HG03520 (cell line): Measurements from ENCODE around the gene GNGT2.

ENCODE experiments used
- ATAC-seq: cut with Tn5 transposase; IDR thresholded peaks from one replicate; pipeline ENCODE4 v1.9.1; 2021; ENCODE audit warnings: mild to moderate bottlenecking, moderate library complexity; ENCODE audit not compliant: unreplicated experiment

The GNGT2 gene

GRCh38 chr17:49210158-49211029 lies at the start of gene GNGT2, which contains the start of gene ABI3:
Gene GNGT2, minus strand, starts transcription at chr17:49210574. Its CDS starts 3,152 bp downstream, at chr17:49207422.
Gene ABI3, plus strand, starts transcription at chr17:49210707. Its CDS starts 18 bp downstream, at chr17:49210725.
- ATAC-seq: peak; percentile 77

- ATAC-seq: no peak
Measured at GRCh38 chr17:49259663-49260010, 49.3 kb upstream of the GNGT2 start.

GRCh38 chr17:49258394-49258793 lies 48.0 kb upstream of the GNGT2 start:
- ATAC-seq: no peak

- ATAC-seq: no peak
Measured at GRCh38 chr17:49255125-49255524, 44.8 kb upstream of the GNGT2 start.

- no peak for ATAC-seq
Measured at GRCh38 chr17:49254066-49254465, 43.7 kb upstream of the GNGT2 start.

GRCh38 chr17:49252148-49252695 lies 41.8 kb upstream of the GNGT2 start:
- no peak for ATAC-seq

GRCh38 chr17:49249890-49250522 lies 39.6 kb upstream of the GNGT2 start:
- no peak for ATAC-seq

- ATAC-seq: no peak
Measured at GRCh38 chr17:49249292-49249794, 39.0 kb upstream of the GNGT2 start.

GRCh38 chr17:49247944-49248343 lies 37.6 kb upstream of the GNGT2 start:
- no peak for ATAC-seq

GRCh38 chr17:49244839-49245238 lies 34.5 kb upstream of the GNGT2 start:
- no peak for ATAC-seq

GRCh38 chr17:49242813-49243212 lies 32.4 kb upstream of the GNGT2 start:
- ATAC-seq: no peak

GRCh38 chr17:49241692-49242397 lies 31.5 kb upstream of the GNGT2 start:
- no peak for ATAC-seq

GRCh38 chr17:49241040-49241439 lies 30.7 kb upstream of the GNGT2 start:
- no peak for ATAC-seq

- ATAC-seq: no peak
Measured at GRCh38 chr17:49240619-49241018, 30.2 kb upstream of the GNGT2 start.

GRCh38 chr17:49239963-49240362 lies 29.6 kb upstream of the GNGT2 start:
- ATAC-seq: no peak

- no peak for ATAC-seq
Measured at GRCh38 chr17:49235896-49236295, 25.5 kb upstream of the GNGT2 start.

GRCh38 chr17:49234509-49235080 lies 24.2 kb upstream of the GNGT2 start:
- ATAC-seq: no peak

GRCh38 chr17:49231563-49231894 lies 21.2 kb upstream of the GNGT2 start:
- ATAC-seq: no peak

- ATAC-seq: peak; percentile 83
Measured at GRCh38 chr17:49230636-49231562, 20.5 kb upstream of the GNGT2 start, which contains the start of gene PHOSPHO1. Gene PHOSPHO1, minus strand, starts transcription at chr17:49230787. Its CDS starts 4,096 bp downstream, at chr17:49226691.
